Adrenal gland (tissue), 5 donors: Measurements from ENCODE around the gene KCNE5.
"Not testable (repeated sequence)": the region's sequence is repeated elsewhere in the genome, so short reads cannot be mapped to it uniquely, and the experiment has no call there.

ENCODE experiments used
- POLR2A ChIP-seq, 2 donors: fragments of 450-650 bp; IDR thresholded peaks; one replicate each; pipeline ENCODE4 v1.6.1; 2017; ENCODE audit warnings: antibody characterized with exemption in 2 of 2, mild to moderate bottlenecking in 2 of 2, moderate library complexity in 1 of 2
- TF ChIP-seq, protein P1 (sequence below), 6 experiments: fragments of 450-650 bp in 4 of 6; fragments of 200-600 bp in 2 of 6; sonication (generic) in 1 of 6; IDR thresholded peaks; 1 replicate in 5 of 6; 2 replicates in 1 of 6; pipeline versions ENCODE4 v1.5.1 to v1.8.0; 2016 to 2021; ENCODE audit warnings: antibody characterized with exemption in 6 of 6, mild to moderate bottlenecking in 2 of 6, moderate library complexity in 1 of 6
- donor health status: DM: no; HTN: no; CAD: no.

DNA sequence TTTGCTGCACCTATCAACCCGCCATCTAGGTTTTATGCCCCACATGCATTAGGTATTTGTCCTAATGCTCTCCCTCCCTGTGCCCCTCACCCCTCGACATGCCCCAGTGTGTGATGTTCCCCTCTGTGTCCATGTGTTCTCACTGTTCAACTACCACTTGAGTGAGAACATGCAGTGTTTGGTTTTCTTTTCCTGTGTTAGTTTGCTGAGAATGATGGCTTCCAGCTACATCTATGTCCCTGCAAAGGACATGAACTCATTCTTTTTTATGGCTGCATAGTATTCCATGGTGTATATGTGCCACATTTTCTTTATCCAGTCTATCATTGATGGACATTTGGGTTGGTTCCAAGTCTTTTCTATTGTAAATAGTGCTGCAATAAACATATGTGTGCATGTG is 12.5 kb upstream of the KCNE5 start:
- TF ChIP-seq, protein P1, sequence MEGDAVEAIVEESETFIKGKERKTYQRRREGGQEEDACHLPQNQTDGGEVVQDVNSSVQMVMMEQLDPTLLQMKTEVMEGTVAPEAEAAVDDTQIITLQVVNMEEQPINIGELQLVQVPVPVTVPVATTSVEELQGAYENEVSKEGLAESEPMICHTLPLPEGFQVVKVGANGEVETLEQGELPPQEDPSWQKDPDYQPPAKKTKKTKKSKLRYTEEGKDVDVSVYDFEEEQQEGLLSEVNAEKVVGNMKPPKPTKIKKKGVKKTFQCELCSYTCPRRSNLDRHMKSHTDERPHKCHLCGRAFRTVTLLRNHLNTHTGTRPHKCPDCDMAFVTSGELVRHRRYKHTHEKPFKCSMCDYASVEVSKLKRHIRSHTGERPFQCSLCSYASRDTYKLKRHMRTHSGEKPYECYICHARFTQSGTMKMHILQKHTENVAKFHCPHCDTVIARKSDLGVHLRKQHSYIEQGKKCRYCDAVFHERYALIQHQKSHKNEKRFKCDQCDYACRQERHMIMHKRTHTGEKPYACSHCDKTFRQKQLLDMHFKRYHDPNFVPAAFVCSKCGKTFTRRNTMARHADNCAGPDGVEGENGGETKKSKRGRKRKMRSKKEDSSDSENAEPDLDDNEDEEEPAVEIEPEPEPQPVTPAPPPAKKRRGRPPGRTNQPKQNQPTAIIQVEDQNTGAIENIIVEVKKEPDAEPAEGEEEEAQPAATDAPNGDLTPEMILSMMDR (IDR thresholded peaks at IDR 0.05) = not testable (repeated sequence)
- TF ChIP-seq POLR2A (IDR thresholded peaks at IDR 0.05) = not testable (repeated sequence)
